Measurements from ENCODE around the gene OR6B1.

Gene OR6B1

DNA sequence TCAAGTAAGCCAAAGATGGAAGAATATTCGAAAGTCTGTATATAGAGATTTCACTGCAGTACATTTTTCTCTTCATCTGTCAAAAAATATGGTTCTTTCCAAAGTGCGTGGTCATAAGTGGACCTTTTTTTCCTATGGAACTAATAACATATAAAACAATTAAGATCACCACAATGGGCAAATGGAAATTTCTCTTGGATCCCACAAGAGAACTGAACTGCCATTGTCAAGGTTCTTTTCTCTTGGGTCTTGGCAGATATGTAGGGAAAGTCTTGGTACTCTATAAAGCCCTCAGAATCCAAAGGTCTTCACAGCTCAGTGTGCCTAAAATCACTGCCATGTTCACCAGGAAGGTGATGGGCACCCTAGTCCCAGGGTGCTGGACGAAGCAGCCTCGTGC, at the start of gene OR6B1:
Gene OR6B1 (plus strand): TSS at position 301 of the 400 bp plus-strand sequence. CDS start 3,677 bp downstream, outside the sequence.
- no peak for DNase-seq (ENCODE audit: low spot score)
- TF ChIP-seq, protein P1, sequence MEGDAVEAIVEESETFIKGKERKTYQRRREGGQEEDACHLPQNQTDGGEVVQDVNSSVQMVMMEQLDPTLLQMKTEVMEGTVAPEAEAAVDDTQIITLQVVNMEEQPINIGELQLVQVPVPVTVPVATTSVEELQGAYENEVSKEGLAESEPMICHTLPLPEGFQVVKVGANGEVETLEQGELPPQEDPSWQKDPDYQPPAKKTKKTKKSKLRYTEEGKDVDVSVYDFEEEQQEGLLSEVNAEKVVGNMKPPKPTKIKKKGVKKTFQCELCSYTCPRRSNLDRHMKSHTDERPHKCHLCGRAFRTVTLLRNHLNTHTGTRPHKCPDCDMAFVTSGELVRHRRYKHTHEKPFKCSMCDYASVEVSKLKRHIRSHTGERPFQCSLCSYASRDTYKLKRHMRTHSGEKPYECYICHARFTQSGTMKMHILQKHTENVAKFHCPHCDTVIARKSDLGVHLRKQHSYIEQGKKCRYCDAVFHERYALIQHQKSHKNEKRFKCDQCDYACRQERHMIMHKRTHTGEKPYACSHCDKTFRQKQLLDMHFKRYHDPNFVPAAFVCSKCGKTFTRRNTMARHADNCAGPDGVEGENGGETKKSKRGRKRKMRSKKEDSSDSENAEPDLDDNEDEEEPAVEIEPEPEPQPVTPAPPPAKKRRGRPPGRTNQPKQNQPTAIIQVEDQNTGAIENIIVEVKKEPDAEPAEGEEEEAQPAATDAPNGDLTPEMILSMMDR (IDR thresholded peaks at IDR 0.05; ENCODE audit: extremely low read depth, missing control alignments) = no peak

DNA sequence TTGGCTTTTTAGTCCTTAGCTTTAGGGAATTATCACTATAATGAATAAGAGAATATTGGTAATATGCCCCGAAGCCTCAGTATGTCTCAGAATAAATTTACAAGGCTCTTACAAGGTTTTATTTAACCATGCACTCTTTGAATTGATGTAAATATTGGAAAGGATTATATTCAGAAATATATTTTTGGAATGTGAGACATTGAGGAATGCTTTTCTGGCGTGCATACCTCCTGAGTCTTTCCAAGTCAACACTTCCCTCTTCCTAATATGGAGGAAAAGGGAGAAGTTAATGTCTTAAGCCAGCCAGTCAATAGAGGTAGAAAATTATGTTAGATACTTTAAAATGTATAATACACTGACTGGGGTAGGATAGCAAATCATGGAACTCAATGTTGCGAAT, 46.7 kb upstream of the OR6B1 start:
- TF ChIP-seq, protein P1 (IDR thresholded peaks at IDR 0.05; ENCODE audit: extremely low read depth, missing control alignments) = no peak

DNA sequence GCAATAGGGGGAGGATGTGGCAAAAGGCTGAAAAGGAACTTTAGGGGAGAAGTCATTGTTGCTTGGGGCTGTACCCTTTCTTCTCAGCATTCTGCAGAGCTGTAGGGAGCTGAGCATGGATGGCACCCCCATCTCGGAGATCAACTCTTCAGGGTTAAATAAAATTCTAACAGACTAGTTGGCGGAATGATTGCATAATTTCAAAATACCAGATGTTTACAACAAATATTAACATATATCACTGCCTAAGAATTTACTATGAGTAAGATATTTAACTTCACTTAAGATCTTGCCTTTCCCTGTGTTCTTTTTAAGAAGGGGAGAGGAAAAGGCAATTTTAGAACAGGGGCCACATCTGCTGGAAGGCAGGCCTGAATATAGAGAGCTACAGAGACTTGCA, 46.0 kb upstream of the OR6B1 start:
- TF ChIP-seq, protein P1 (IDR thresholded peaks at IDR 0.05; ENCODE audit: extremely low read depth, missing control alignments) = no peak
- DNase-seq (ENCODE audit: low spot score) = no peak

More for the DNA sequence above, 46.7 kb upstream of the OR6B1 start:
- DNase-seq (ENCODE audit: low spot score) = no peak

DNA sequence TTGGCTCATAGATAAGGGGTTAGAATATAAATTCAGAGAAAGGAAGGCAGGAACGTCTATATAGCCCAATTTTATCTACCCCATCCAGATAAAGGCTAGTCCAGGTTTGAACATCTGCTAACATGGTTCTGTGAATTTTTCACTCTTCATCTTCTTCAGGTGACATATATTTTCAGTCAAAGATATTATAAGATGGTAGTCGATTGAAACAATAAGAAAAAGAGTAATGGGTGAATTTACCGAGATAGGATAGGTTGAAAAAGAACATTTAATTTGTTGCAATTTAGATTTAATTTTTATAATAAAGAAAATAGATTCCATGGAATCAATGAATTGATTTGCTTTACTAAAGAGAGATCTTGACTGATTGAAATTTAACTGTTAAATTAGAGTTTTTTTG, 45.6 kb upstream of the OR6B1 start, which contains the start of gene OR2F1:
Gene OR2F1 (plus strand): TSS at position 301 of the 400 bp plus-strand sequence. CDS start 5,127 bp downstream, outside the sequence.
- TF ChIP-seq, protein P1 (IDR thresholded peaks at IDR 0.05; ENCODE audit: extremely low read depth, missing control alignments) = no peak
- no peak for DNase-seq (ENCODE audit: low spot score)

DNA sequence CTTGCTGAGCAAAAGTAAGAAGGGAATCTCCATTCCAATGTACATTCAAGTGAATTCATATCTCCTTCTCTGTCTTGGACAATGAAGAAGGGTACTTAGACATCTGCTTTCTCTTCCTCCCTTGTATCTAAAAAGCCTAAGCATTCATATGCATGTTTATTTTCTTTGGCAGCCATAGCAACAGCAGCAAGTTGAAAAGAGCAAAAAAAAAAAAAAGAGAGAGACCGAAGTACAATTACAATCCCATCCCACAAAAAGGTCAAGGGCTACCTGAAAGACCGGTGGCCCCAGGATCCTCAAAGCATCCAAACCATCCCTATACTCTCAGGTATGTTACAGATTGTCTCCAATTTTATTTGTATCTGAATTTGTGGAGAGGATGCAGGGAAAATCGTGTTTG, 41.3 kb upstream of the OR6B1 start:
- DNase-seq (ENCODE audit: low spot score) = no peak
- TF ChIP-seq, protein P1 (IDR thresholded peaks at IDR 0.05; ENCODE audit: extremely low read depth, missing control alignments) = no peak

DNA sequence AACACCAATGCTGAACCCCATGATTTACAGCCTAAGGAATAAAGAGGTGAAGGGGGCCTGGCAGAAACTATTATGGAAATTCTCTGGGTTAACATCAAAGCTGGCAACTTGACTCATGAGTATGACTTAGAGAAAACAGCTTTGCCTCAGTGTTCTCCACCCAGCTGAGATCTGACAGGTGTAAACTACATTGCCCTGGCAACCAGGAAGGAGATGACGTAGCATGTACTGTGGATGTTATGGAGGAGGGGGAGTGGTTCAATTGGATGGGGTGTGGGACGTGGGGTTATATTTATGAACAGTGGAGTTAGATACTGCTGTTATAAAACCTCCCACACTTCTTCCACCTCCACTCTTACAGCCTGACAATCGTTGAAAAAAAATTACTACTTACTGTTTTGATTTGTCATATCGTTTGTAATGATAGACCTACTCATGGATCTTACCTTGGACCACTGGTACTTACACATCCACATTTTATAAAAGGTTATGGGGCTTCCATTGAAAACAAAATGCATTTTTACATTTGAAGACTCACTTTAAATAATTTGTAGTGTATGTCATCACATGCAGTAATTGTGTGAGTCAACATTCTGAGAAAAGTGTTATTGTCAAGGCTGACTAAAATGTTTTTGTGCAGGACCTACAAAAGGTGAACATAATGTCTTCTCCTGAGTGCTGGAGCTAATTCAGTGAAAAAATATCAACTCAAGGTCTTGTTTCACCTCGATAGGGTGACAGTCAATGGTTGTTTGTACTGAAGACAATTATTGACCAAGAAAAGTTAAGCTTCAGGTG, 39.1 kb upstream of the OR6B1 start:
- no peak for DNase-seq (ENCODE audit: low spot score)
- TF ChIP-seq, protein P1 (IDR thresholded peaks at IDR 0.05; ENCODE audit: extremely low read depth, missing control alignments) = no peak

DNA sequence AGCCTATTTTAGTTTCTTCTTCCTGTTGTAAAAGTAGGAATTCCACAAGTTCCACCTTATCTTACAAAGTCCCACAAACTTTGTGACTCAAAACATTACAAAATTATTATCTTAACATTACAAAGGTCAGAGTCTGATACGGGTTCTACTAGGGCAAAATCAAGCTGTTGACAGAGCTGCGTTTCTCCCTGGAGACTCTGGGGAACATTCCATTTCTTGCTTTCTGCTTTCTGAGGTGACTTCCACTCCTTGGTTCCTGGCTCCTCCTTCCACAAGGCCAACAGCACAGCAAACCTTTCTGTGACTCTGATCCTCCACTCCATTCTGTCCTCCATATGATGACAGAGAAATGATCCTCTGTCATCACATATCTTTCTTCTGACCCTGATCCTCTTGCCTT, 34.8 kb upstream of the OR6B1 start:
- TF ChIP-seq, protein P1 (IDR thresholded peaks at IDR 0.05; ENCODE audit: extremely low read depth, missing control alignments) = no peak
- no peak for DNase-seq (ENCODE audit: low spot score)
